AG10803 (cell line): ENCODE data around the gene APBB2.

Source experiments
- DNase-seq: peaks from one replicate; pipeline ENCODE4 v3.0.0; 2010; ENCODE audit warnings: low read depth
- H3K4me3 ChIP-seq: 2 replicates; pipeline ENCODE4 v1.5.1; 2011; ENCODE audit warnings: mild to moderate bottlenecking, low read length, control low read depth
- TF ChIP-seq, protein P1 (sequence below): conservative IDR thresholded peaks from 2 replicates; pipeline ENCODE4 v1.5.1; 2011; ENCODE audit warnings: mild to moderate bottlenecking, low read length, control low read depth, inconsistent platforms

Gene APBB2

DNA sequence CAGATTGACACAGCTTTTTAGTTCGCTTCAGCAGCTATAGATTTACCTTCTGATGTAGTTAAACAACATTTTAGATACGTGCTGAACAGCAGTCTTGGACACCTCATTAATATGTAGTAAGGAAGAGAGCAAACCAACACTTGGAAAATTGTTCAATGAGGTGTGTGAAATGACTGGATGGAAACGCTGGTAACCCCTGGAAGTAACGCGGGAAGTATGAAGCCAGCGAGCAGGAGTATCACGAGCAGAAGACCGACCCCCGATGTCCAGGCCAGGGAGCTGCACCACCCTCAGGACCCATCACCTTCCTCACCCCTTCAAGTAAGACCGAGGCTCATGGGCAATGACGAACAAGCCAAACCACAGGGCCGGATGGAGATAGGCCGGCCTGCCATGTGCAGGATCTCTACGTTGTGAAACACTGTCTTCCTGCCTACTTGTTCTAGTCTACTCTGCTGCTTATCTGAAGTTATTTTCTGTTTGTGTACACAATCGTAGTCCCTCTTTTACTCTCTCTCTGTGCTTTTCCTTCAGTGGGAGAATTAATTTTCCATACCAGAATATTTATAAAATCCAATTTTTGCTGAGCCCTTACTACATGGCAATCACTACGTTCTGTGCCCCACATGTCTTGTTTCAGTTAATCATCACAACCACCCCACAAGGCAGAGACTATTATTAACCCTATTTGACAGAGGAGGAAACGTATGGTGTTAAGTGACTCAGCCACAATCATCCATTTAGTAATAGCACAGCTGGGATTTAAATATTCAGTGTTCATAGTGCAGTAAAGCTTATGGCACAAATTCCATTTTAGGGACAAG lies 221.7 kb downstream of the APBB2 start:
- DNase-seq = peak; percentile 74
- H3K4me3 ChIP-seq = peak overlapping the region; percentile 8; the same call in 1 of the 2 replicates

DNA sequence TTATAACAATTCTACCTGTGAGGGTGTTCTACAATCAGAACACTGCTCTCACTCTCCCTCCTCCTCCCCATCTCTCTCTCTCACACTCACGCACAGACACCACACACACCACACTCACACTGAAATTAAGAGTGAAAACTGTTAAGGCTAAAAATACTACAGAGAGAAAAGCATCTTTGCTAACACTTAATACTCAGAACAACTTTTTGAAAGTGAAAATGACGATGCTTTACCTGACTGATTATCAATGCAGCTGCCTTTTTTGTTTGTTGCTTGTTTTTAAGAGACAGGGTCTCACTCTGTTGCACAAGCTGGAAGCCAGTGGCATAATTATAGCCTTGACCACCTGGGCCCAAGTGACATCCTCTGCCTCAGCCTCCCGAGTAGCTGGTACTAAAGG lies 222.4 kb downstream of the APBB2 start:
- TF ChIP-seq, protein P1, sequence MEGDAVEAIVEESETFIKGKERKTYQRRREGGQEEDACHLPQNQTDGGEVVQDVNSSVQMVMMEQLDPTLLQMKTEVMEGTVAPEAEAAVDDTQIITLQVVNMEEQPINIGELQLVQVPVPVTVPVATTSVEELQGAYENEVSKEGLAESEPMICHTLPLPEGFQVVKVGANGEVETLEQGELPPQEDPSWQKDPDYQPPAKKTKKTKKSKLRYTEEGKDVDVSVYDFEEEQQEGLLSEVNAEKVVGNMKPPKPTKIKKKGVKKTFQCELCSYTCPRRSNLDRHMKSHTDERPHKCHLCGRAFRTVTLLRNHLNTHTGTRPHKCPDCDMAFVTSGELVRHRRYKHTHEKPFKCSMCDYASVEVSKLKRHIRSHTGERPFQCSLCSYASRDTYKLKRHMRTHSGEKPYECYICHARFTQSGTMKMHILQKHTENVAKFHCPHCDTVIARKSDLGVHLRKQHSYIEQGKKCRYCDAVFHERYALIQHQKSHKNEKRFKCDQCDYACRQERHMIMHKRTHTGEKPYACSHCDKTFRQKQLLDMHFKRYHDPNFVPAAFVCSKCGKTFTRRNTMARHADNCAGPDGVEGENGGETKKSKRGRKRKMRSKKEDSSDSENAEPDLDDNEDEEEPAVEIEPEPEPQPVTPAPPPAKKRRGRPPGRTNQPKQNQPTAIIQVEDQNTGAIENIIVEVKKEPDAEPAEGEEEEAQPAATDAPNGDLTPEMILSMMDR = no peak
- no peak overlapping the region for H3K4me3 ChIP-seq
- DNase-seq = no peak

More for the DNA sequence above, 221.7 kb downstream of the APBB2 start:
- TF ChIP-seq, protein P1 = no peak

DNA sequence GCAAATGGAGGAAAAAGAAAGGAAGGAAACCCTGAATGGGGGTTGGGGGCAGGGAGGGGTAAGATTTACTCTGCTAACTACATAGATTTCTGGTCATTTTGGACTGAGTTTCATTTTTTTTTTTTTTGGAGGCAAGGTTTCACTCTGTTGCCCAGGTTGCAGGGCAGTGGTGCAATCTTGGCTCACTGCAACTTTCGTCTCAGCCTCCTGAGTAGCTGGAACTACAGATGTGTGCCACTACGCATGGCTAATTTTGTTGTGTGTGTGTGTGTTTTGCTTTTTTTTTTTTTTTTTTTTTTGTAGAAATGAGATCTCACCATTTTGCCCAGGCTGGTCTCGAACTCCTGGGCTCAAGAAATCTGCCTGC lies 223.5 kb downstream of the APBB2 start:
- no peak overlapping the region for H3K4me3 ChIP-seq
- peak; percentile 68 for DNase-seq
- TF ChIP-seq, protein P1 = no peak

- TF ChIP-seq, protein P1 = no peak
Observed at GRCh38 chr4:40990236-40990898, 224.0 kb downstream of the APBB2 start.

DNA sequence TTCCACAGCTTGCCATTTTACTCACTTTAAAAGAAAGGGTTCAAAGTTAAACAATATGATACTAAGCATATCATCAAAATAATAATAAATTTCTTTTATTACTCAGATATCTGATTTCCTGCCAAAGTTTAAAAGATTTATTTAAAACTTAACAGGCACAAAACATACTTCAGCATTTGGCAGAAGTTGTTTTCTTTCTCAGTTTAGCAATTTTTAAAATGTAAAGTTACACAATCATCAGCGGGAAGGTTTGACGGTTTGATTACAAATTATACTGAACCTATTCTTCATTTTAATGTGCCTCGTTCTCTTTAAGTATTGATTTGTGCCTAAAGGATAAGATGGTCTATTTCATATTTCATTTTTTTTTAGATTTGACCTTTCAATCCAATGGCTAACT lies 227.2 kb downstream of the APBB2 start:
- TF ChIP-seq, protein P1 = no peak
- peak; percentile 32 for DNase-seq
- H3K4me3 ChIP-seq = no peak overlapping the region

More at GRCh38 chr4:40990236-40990898, 224.0 kb downstream of the APBB2 start:
- peak overlapping the region; percentile 16 for H3K4me3 ChIP-seq
- DNase-seq = peak; percentile 99

- peak; percentile 34 for DNase-seq
- TF ChIP-seq, protein P1 = no peak
- H3K4me3 ChIP-seq = no peak overlapping the region
Observed at GRCh38 chr4:40986375-40986774, 228.0 kb downstream of the APBB2 start.

DNA sequence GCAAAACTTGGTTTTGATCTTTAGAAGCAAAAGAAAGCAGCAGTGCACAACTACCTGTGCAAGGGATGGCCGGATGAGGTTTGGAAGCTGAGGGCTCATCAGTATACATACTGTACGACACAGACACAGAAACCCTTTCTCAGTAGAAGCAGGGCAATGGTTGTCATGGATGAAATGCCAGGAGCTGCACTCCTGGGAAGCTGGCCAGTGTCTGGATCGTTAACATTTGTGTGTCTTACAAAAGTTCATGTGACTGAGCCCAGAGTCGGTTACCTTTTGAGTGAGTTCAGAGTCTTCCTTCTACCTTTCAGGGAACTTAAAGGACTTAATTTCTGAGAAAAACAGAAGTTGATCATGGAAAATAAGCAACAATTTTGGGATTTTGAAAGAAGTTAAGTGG lies 230.3 kb downstream of the APBB2 start:
- TF ChIP-seq, protein P1 = no peak
- peak; percentile 33 for DNase-seq
- H3K4me3 ChIP-seq = no peak overlapping the region
